Liver (tissue), 9 donors: ENCODE data around the gene SLC6A8. TPM values are rescaled to one million over a fixed set of nuclear protein-coding genes. Genes with fewer than 3 reads are reported as not detected.

ENCODE experiments used
- DNase-seq: peaks from one replicate; pipeline ENCODE4 v3.0.0-alpha.2; 2017; ENCODE audit warnings: low spot score
- H3K27ac ChIP-seq, 2 donors: one replicate each; pipeline ENCODE4 v1.7.0; 2013; ENCODE audit warnings: inconsistent platforms in 2 of 2, low read length in 2 of 2, control low read depth in 1 of 2, low read depth in 1 of 2, mild to moderate bottlenecking in 1 of 2
- H3K27me3 ChIP-seq, 4 donors: one replicate each; pipeline versions ENCODE4 v1.6.1 to v1.7.0; 2013; ENCODE audit warnings: low read length in 3 of 4, inconsistent platforms in 1 of 4, mild to moderate bottlenecking in 1 of 4, moderate library complexity in 1 of 4; ENCODE audit not compliant: control insufficient read depth in 4 of 4, insufficient read depth in 4 of 4
- H3K36me3 ChIP-seq, 4 donors: one replicate each; pipeline versions ENCODE4 v1.6.1 to v1.7.0; 2013; ENCODE audit warnings: low read length in 3 of 4, mild to moderate bottlenecking in 3 of 4, low read depth in 1 of 4, moderate library complexity in 1 of 4; ENCODE audit not compliant: control insufficient read depth in 4 of 4, insufficient read depth in 3 of 4
- H3K4me1 ChIP-seq, 4 donors: one replicate each; pipeline versions ENCODE4 v1.6.1 to v1.7.0; 2013; ENCODE audit warnings: low read length in 3 of 4, mild to moderate bottlenecking in 3 of 4, moderate library complexity in 1 of 4; ENCODE audit not compliant: control insufficient read depth in 4 of 4, insufficient read depth in 4 of 4
- H3K4me3 ChIP-seq, 3 donors: one replicate each; pipeline versions ENCODE4 v1.6.1 to v1.7.0; 2013; ENCODE audit warnings: low read length in 3 of 3, control low read depth in 1 of 3, low read depth in 1 of 3, mild to moderate bottlenecking in 1 of 3
- H3K9ac ChIP-seq, 2 donors: one replicate each; pipeline ENCODE4 v1.7.0; 2013; ENCODE audit warnings: low read length in 2 of 2, mild to moderate bottlenecking in 2 of 2, moderate library complexity in 2 of 2, control low read depth in 1 of 2, low read depth in 1 of 2
- H3K9me3 ChIP-seq, 4 donors: one replicate each; pipeline versions ENCODE4 v1.6.1 to v1.7.0; 2013; ENCODE audit warnings: low read length in 3 of 4; ENCODE audit not compliant: control insufficient read depth in 4 of 4
- EGR1 ChIP-seq, 2 donors: IDR thresholded peaks; 2 replicates each; pipeline ENCODE4 v1.6.1; 2016 to 2018; ENCODE audit warnings: antibody characterized with exemption in 2 of 2, low read depth in 2 of 2
- FOXA1 ChIP-seq: IDR thresholded peaks from 2 replicates; pipeline ENCODE4 v1.6.1; 2016; ENCODE audit warnings: antibody characterized with exemption
- FOXA2 ChIP-seq: IDR thresholded peaks from 2 replicates; pipeline ENCODE4 v1.6.1; 2016; ENCODE audit warnings: antibody characterized with exemption
- GABPA ChIP-seq, 2 donors: IDR thresholded peaks in 1 of 2; conservative IDR thresholded peaks in 1 of 2; 2 replicates each; pipeline ENCODE4 v1.6.1; 2016; ENCODE audit warnings: antibody characterized with exemption in 2 of 2, mild to moderate bottlenecking in 1 of 2, moderate library complexity in 1 of 2
- HNF4A ChIP-seq, 2 donors: conservative IDR thresholded peaks; 2 replicates each; pipeline ENCODE4 v1.6.1; 2016; ENCODE audit warnings: antibody characterized with exemption in 2 of 2, mild to moderate bottlenecking in 2 of 2
- HNF4G ChIP-seq: IDR thresholded peaks from 2 replicates; pipeline ENCODE4 v1.6.1; 2016; ENCODE audit warnings: antibody characterized with exemption
- JUND ChIP-seq, 2 donors: IDR thresholded peaks; 2 replicates each; pipeline ENCODE4 v1.6.1; 2016; ENCODE audit warnings: antibody characterized with exemption in 2 of 2
- NR2F2 ChIP-seq: IDR thresholded peaks from 2 replicates; pipeline ENCODE4 v1.6.1; 2016; ENCODE audit warnings: antibody characterized with exemption
- RAD21 ChIP-seq, 2 donors: IDR thresholded peaks; 2 replicates each; pipeline ENCODE4 v1.6.1; 2016; ENCODE audit warnings: antibody characterized with exemption in 2 of 2, mild to moderate bottlenecking in 2 of 2
- RXRA ChIP-seq, 2 donors: IDR thresholded peaks; 2 replicates each; pipeline ENCODE4 v1.6.1; 2017 to 2018; ENCODE audit warnings: antibody characterized with exemption in 2 of 2, mild to moderate bottlenecking in 1 of 2
- SP1 ChIP-seq: IDR thresholded peaks from 2 replicates; pipeline ENCODE4 v1.6.1; 2018; ENCODE audit warnings: antibody characterized with exemption, mild to moderate bottlenecking
- TAF1 ChIP-seq: conservative IDR thresholded peaks from 2 replicates; pipeline ENCODE4 v1.6.1; 2016; ENCODE audit warnings: antibody characterized with exemption, mild to moderate bottlenecking
- YY1 ChIP-seq: IDR thresholded peaks from 2 replicates; pipeline ENCODE4 v1.6.1; 2016; ENCODE audit warnings: antibody characterized with exemption, mild to moderate bottlenecking
- WGBS: extraction: QIAGEN DNeasy Blood & Tissue Kit; methylation state at CpG from one replicate; pipeline ENCODE4 v1.1.7; 2013; 5-methylcytosine and 5-hydroxymethylcytosine counted together
- polyA plus RNA-seq, 2 donors: library from polyadenylated mRNA; stranded (reverse) in 1 of 2; unstranded in 1 of 2; fragments of 200-250 nt in 1 of 2; fragments of >200 nt in 1 of 2; fragmentation: Nextera tagmentation in 1 of 2; extraction: Ambion mirVana in 1 of 2; gene quantifications; one replicate each; pipeline versions ENCODE4 v1.2.1 to v1.2.3, GENCODE V29; 2013 to 2015
- total RNA-seq, 2 donors: library from RNA; depleted of rRNA; stranded (reverse); fragments of >200 nt; gene quantifications; one replicate each; pipeline ENCODE4 v1.2.3, GENCODE V29; 2014
- TF ChIP-seq, protein P1 (sequence below): IDR thresholded peaks from 2 replicates; pipeline ENCODE4 v1.6.1; 2016; ENCODE audit warnings: antibody characterized with exemption
- TF ChIP-seq, protein P2 (sequence below): IDR thresholded peaks from 2 replicates; pipeline ENCODE4 v1.6.1; 2016; ENCODE audit warnings: antibody characterized with exemption
- TF ChIP-seq, protein P3 (sequence below): IDR thresholded peaks from 2 replicates; pipeline ENCODE4 v1.6.1; 2016; ENCODE audit warnings: antibody characterized with exemption
- TF ChIP-seq, protein P4 (sequence below): fragments of 150-350 bp; IDR thresholded peaks from 2 replicates; pipeline ENCODE4 v1.5.1; 2017; ENCODE audit warnings: improper control_type of control experiment, low read depth, low read length; ENCODE audit not compliant: missing input control
- TF ChIP-seq, protein P5 (sequence below): IDR thresholded peaks from 2 replicates; pipeline ENCODE4 v1.6.1; 2016; ENCODE audit warnings: antibody characterized with exemption, mild to moderate bottlenecking
- donor health status: healthy.
- donor health status: healthy.
- donor health status: healthy.
- donor health status: healthy.
- donor health status: healthy.

The SLC6A8 gene
- total and polyA plus RNA-seq, 4 donors, result 0.25 to 44.4 (median 1.4) TPM

DNA sequence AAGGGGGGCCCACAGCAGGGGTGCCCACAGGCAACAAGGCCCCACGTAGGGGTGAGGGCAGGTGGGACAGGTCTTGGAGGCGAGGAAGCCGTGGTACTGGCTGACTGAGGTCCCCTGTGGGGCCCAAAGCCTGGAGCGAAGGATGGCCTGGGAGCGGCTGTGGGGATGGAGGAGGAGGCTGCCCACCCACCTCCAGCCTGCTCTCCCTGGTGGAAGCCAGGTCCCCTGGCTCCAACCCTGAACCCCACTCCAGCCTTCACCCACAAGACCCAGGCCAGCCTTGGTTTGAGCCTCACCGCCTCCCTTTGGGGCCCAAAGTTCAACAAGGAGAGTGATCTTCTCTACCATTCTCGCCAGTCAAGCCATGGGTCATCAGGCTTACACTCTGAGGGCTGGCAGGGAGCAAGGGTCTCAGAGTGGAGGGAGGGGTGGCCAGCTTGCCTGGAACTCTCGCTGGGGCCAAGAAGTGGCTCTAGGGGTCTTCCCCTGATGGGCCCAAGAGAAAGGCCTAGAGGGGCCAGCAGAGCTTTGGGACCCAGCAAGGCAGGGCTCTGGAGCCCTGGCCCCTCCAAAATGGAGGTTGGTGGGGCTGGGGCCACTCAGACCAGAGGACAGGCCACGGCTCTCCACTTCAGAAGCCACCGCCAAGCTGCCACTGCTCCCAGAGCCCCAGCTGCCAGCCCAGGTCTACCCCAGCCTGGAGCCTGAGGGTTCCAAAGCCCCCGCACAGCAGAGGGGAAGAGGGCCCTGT, 19.1 kb upstream of the SLC6A8 start:
- Histone ChIP-seq H3K27me3 (peaks cover 0 to 3% (median 0%) of the 10 kb centered on the region in 4 donors), H3K27ac (no peak overlapping the region), H3K36me3 (no peaks in the 10 kb centered on the region), H3K4me1 (peaks cover 0 to 2% (median 1%) of the 10 kb centered on the region in 4 donors), H3K9ac (no peak overlapping the region), H3K4me3 (no peak overlapping the region), H3K9me3 (no peaks in the 10 kb centered on the region)
- 93% methylated on average over 11 of the region's 11 CpGs for WGBS
- DNase-seq, result no peak
- TF ChIP-seq, protein P1, sequence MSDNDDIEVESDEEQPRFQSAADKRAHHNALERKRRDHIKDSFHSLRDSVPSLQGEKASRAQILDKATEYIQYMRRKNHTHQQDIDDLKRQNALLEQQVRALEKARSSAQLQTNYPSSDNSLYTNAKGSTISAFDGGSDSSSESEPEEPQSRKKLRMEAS, result no peak
- TF ChIP-seq, protein P2, sequence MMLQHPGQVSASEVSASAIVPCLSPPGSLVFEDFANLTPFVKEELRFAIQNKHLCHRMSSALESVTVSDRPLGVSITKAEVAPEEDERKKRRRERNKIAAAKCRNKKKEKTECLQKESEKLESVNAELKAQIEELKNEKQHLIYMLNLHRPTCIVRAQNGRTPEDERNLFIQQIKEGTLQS, result no peak
- TF ChIP-seq TAF1 (no peak), SP1 (no peak), FOXA2 (no peak), RXRA (IDR thresholded peaks at IDR 0.05) (no peak), FOXA1 (no peak), RAD21 (IDR thresholded peaks at IDR 0.05) (no peak), YY1 (no peak), HNF4A (conservative IDR thresholded peaks at IDR 0.05) (no peak), JUND (IDR thresholded peaks at IDR 0.05) (no peak), EGR1 (IDR thresholded peaks at IDR 0.05; ENCODE audit: low read depth in 2 of 2) (no peak), GABPA (IDR thresholded peaks at IDR 0.05 in 1 of 2, conservative IDR thresholded peaks at IDR 0.05 in 1 of 2) (no peak), HNF4G (no peak), NR2F2 (no peak)
- TF ChIP-seq, protein P3, sequence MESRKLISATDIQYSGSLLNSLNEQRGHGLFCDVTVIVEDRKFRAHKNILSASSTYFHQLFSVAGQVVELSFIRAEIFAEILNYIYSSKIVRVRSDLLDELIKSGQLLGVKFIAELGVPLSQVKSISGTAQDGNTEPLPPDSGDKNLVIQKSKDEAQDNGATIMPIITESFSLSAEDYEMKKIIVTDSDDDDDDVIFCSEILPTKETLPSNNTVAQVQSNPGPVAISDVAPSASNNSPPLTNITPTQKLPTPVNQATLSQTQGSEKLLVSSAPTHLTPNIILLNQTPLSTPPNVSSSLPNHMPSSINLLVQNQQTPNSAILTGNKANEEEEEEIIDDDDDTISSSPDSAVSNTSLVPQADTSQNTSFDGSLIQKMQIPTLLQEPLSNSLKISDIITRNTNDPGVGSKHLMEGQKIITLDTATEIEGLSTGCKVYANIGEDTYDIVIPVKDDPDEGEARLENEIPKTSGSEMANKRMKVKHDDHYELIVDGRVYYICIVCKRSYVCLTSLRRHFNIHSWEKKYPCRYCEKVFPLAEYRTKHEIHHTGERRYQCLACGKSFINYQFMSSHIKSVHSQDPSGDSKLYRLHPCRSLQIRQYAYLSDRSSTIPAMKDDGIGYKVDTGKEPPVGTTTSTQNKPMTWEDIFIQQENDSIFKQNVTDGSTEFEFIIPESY, result no peak
- TF ChIP-seq, protein P4, sequence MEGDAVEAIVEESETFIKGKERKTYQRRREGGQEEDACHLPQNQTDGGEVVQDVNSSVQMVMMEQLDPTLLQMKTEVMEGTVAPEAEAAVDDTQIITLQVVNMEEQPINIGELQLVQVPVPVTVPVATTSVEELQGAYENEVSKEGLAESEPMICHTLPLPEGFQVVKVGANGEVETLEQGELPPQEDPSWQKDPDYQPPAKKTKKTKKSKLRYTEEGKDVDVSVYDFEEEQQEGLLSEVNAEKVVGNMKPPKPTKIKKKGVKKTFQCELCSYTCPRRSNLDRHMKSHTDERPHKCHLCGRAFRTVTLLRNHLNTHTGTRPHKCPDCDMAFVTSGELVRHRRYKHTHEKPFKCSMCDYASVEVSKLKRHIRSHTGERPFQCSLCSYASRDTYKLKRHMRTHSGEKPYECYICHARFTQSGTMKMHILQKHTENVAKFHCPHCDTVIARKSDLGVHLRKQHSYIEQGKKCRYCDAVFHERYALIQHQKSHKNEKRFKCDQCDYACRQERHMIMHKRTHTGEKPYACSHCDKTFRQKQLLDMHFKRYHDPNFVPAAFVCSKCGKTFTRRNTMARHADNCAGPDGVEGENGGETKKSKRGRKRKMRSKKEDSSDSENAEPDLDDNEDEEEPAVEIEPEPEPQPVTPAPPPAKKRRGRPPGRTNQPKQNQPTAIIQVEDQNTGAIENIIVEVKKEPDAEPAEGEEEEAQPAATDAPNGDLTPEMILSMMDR, result no peak
- TF ChIP-seq, protein P5, sequence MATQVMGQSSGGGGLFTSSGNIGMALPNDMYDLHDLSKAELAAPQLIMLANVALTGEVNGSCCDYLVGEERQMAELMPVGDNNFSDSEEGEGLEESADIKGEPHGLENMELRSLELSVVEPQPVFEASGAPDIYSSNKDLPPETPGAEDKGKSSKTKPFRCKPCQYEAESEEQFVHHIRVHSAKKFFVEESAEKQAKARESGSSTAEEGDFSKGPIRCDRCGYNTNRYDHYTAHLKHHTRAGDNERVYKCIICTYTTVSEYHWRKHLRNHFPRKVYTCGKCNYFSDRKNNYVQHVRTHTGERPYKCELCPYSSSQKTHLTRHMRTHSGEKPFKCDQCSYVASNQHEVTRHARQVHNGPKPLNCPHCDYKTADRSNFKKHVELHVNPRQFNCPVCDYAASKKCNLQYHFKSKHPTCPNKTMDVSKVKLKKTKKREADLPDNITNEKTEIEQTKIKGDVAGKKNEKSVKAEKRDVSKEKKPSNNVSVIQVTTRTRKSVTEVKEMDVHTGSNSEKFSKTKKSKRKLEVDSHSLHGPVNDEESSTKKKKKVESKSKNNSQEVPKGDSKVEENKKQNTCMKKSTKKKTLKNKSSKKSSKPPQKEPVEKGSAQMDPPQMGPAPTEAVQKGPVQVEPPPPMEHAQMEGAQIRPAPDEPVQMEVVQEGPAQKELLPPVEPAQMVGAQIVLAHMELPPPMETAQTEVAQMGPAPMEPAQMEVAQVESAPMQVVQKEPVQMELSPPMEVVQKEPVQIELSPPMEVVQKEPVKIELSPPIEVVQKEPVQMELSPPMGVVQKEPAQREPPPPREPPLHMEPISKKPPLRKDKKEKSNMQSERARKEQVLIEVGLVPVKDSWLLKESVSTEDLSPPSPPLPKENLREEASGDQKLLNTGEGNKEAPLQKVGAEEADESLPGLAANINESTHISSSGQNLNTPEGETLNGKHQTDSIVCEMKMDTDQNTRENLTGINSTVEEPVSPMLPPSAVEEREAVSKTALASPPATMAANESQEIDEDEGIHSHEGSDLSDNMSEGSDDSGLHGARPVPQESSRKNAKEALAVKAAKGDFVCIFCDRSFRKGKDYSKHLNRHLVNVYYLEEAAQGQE, result no peak
